Tibial nerve (tissue), 4 donors: ENCODE measurements around the gene COX7C. TPM values are rescaled to one million over a fixed set of nuclear protein-coding genes. Genes with fewer than 3 reads are reported as not detected.

Experiments
- DNase-seq, 2 donors: peaks; one replicate each; pipeline ENCODE4 v3.0.0-alpha.2; 2019; ENCODE audit warnings: low spot score in 2 of 2
- H3K27ac ChIP-seq, 4 donors: fragments of 200-600 bp; sonication (generic) in 3 of 4; one replicate each; pipeline ENCODE4 v1.5.1; 2017 to 2019; ENCODE audit warnings: mild to moderate bottlenecking in 1 of 4
- H3K27me3 ChIP-seq, 2 donors: fragments of 200-600 bp; sonication (generic) in 1 of 2; one replicate each; pipeline versions ENCODE4 v1.5.1 to v1.6.0; 2017 to 2019
- H3K36me3 ChIP-seq, 3 donors: fragments of 200-600 bp; sonication (generic); one replicate each; pipeline ENCODE4 v1.5.1; 2018 to 2019
- H3K4me1 ChIP-seq, 4 donors: fragments of 200-600 bp; sonication (generic) in 3 of 4; one replicate each; pipeline ENCODE4 v1.5.1; 2017 to 2019
- H3K4me3 ChIP-seq, 4 donors: fragments of 200-600 bp; sonication (generic) in 3 of 4; one replicate each; pipeline ENCODE4 v1.5.1; 2017 to 2019; ENCODE audit warnings: mild to moderate bottlenecking in 1 of 4, moderate library complexity in 1 of 4
- H3K9me3 ChIP-seq, 4 donors: fragments of 200-600 bp; sonication (generic) in 3 of 4; one replicate each; pipeline ENCODE4 v1.5.1; 2017 to 2019
- CTCF ChIP-seq, 5 experiments: fragments of 200-600 bp in 3 of 5; fragments of 450-650 bp in 2 of 5; sonication (generic) in 3 of 5; IDR thresholded peaks; one replicate each; pipeline ENCODE4 v1.5.1; 2016 to 2019; ENCODE audit warnings: antibody characterized with exemption in 5 of 5, mild to moderate bottlenecking in 3 of 5, moderate library complexity in 2 of 5
- EP300 ChIP-seq, 2 donors: sonication (generic); formaldehyde crosslinking; IDR thresholded peaks; one replicate each; pipeline ENCODE4 v1.6.1; 2017; ENCODE audit warnings: antibody characterized with exemption in 2 of 2, mild to moderate bottlenecking in 1 of 2
- POLR2A ChIP-seq, 2 donors: fragments of 450-650 bp; IDR thresholded peaks; one replicate each; pipeline ENCODE4 v1.6.1; 2017; ENCODE audit warnings: antibody characterized with exemption in 2 of 2, mild to moderate bottlenecking in 2 of 2, moderate library complexity in 2 of 2
- WGBS, 2 donors: methylation state at CpG; one replicate each; pipeline ENCODE4 v1.1.5; 2018; 5-methylcytosine and 5-hydroxymethylcytosine counted together
- total RNA-seq, 4 donors: library from RNA; depleted of rRNA; stranded (reverse); fragments of >200 nt; gene quantifications; one replicate each; pipeline ENCODE4 v1.1.0, GENCODE V29; 2016

The COX7C gene
- total RNA-seq, 4 donors from 2014 or later, result 256 to 424 (median 340) TPM

DNA sequence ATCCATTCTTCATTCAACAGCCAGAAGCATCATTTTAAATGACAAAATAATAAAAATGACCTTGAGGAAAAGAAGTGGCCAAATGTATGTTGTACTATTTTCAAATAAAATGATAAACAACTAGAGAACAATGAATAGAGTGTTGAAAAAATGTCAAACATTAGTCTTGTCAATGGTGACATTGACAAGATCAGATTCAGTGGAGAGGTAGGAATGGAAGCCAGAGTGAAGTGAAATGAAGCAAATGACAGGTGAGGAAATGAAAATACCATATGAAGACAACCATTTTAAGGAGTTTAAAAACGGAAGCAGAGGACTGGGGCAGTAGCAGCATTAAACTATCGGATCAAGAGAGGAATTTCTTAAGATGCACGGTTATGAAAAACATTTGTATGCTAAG lies 38.2 kb upstream of the COX7C start:
- Histone ChIP-seq H3K9me3 (no peaks in the 10 kb centered on the region), H3K4me3 (no peak overlapping the region), H3K27ac (no peak overlapping the region), H3K4me1 (no peaks in the 10 kb centered on the region), H3K27me3 (no peaks in the 10 kb centered on the region), H3K36me3 (no peaks in the 10 kb centered on the region)
- WGBS, 2 donors, result 84 to 86% methylated on average over 3 of the region's 3 CpGs
- DNase-seq, result no peak
- TF ChIP-seq POLR2A (IDR thresholded peaks at IDR 0.05) (no peak), CTCF (IDR thresholded peaks at IDR 0.05) (no peak), EP300 (IDR thresholded peaks at IDR 0.05) (no peak)

GRCh38 chr5:86596476-86596875 lies 21.3 kb upstream of the COX7C start:
- TF ChIP-seq EP300 (IDR thresholded peaks at IDR 0.05) (no peak), CTCF (IDR thresholded peaks at IDR 0.05) (no peak), POLR2A (IDR thresholded peaks at IDR 0.05) (no peak)
- Histone ChIP-seq H3K27me3 (no peaks in the 10 kb centered on the region), H3K36me3 (no peaks in the 10 kb centered on the region), H3K4me1 (no peaks in the 10 kb centered on the region), H3K4me3 (no peak overlapping the region), H3K27ac (no peak overlapping the region), H3K9me3 (no peaks in the 10 kb centered on the region)
- DNase-seq, result no peak

- Histone ChIP-seq H3K4me1 (no peaks in the 10 kb centered on the region), H3K9me3 (peaks cover 0 to 5% (median 0%) of the 10 kb centered on the region in 4 donors), H3K36me3 (no peaks in the 10 kb centered on the region), H3K4me3 (no peak overlapping the region), H3K27ac (no peak overlapping the region), H3K27me3 (no peaks in the 10 kb centered on the region)
- 85 to 91% methylated on average over 3 of the region's 3 CpGs for WGBS, 2 donors
- DNase-seq, result no peak
- TF ChIP-seq EP300 (IDR thresholded peaks at IDR 0.05), result no peak
- no peak for TF ChIP-seq POLR2A (IDR thresholded peaks at IDR 0.05)
- no peak for TF ChIP-seq CTCF (IDR thresholded peaks at IDR 0.05)
These were observed 11.9 kb upstream of the COX7C start for GRCh38 chr5:86605881-86606280.

- no peak for TF ChIP-seq POLR2A (IDR thresholded peaks at IDR 0.05)
- H3K9me3 ChIP-seq, result peaks cover 0 to 5% (median 0%) of the 10 kb centered on the region in 4 donors
- WGBS, 2 donors, result 85 to 91% methylated on average over 2 of the region's 2 CpGs
- H3K27me3 ChIP-seq, result no peaks in the 10 kb centered on the region
- no peak for DNase-seq
- H3K27ac ChIP-seq, result no peak overlapping the region
- no peak overlapping the region for H3K4me3 ChIP-seq
- peaks cover 0 to 4% (median under 1%) of the 10 kb centered on the region in 4 donors for H3K4me1 ChIP-seq
- H3K36me3 ChIP-seq, result no peaks in the 10 kb centered on the region
These were observed 4.3 kb upstream of the COX7C start for GRCh38 chr5:86613455-86613854.

GRCh38 chr5:86617309-86617755 lies 409 bp upstream of the COX7C start:
- peaks cover 0 to 16% (median 12%) of the 10 kb centered on the region in 4 donors for H3K4me1 ChIP-seq
- no peak for DNase-seq
- no peaks in the 10 kb centered on the region for H3K9me3 ChIP-seq
- WGBS, 2 donors, result 61 to 64% methylated on average over 6 of the region's 6 CpGs
- peak overlapping the region in 2 of 4 donors; percentile 63 to 89 for H3K4me3 ChIP-seq
- H3K36me3 ChIP-seq, result peaks cover 0 to 30% (median 0%) of the 10 kb centered on the region in 3 donors
- peak overlapping the region in 2 of 4 donors; percentile 77 to 80 for H3K27ac ChIP-seq
- no peaks in the 10 kb centered on the region for H3K27me3 ChIP-seq
- TF ChIP-seq POLR2A (IDR thresholded peaks at IDR 0.05) (no peak), EP300 (IDR thresholded peaks at IDR 0.05) (no peak), CTCF (IDR thresholded peaks at IDR 0.05) (no peak)
